HEK293T (cell line): Measurements from ENCODE around the gene HCRTR1.

Experiments
- ARNT ChIP-seq: fragments of 450-650 bp; IDR thresholded peaks from 2 replicates; pipeline ENCODE4 v1.6.1; 2017; ENCODE audit warnings: mild to moderate bottlenecking
- BHLHE40 ChIP-seq: fragments of 450-650 bp; IDR thresholded peaks from 2 replicates; pipeline ENCODE4 v1.6.1; 2016; ENCODE audit warnings: mild to moderate bottlenecking, moderate library complexity, borderline replicate concordance
- CTBP1 ChIP-seq: fragments of 450-650 bp; IDR thresholded peaks from 2 replicates; pipeline ENCODE4 v1.6.1; 2016; ENCODE audit warnings: borderline replicate concordance
- ELF4 ChIP-seq: fragments of 450-650 bp; IDR thresholded peaks from 2 replicates; pipeline ENCODE4 v1.6.1; 2017; ENCODE audit warnings: antibody characterized with exemption
- FOXK2 ChIP-seq: fragments of 450-650 bp; IDR thresholded peaks from 2 replicates; pipeline ENCODE4 v1.6.1; 2016; ENCODE audit warnings: mild to moderate bottlenecking
- FOXM1 ChIP-seq: fragments of 450-650 bp; IDR thresholded peaks from 2 replicates; pipeline ENCODE4 v1.6.1; 2017; ENCODE audit warnings: mild to moderate bottlenecking, borderline replicate concordance
- PKNOX1 ChIP-seq: fragments of 450-650 bp; IDR thresholded peaks from 2 replicates; pipeline ENCODE4 v1.6.1; 2016
- SP1 ChIP-seq: fragments of 450-650 bp; IDR thresholded peaks from 2 replicates; pipeline ENCODE4 v1.6.1; 2017
- SUZ12 ChIP-seq: fragments of 450-650 bp; IDR thresholded peaks from 2 replicates; pipeline ENCODE4 v1.6.1; 2016; ENCODE audit warnings: mild to moderate bottlenecking
- ZNF384 ChIP-seq: fragments of 450-650 bp; IDR thresholded peaks from 2 replicates; pipeline ENCODE4 v1.6.1; 2016

GRCh38 chr1:31660871-31661455, 43.5 kb downstream of the HCRTR1 start:
- TF ChIP-seq FOXM1 (no peak), ZNF384 (no peak), BHLHE40 (no peak), ELF4 (no peak), SP1 (no peak), PKNOX1 (no peak), SUZ12 (no peak), CTBP1 (no peak), FOXK2 (no peak), ARNT (no peak)
